CD14-positive monocyte (primary cell): ENCODE measurements around the gene CACNA1C. TPM values are rescaled to one million over a fixed set of nuclear protein-coding genes. Genes with fewer than 3 reads are reported as not detected.

ENCODE experiments used
- DNase-seq, 3 donors: peaks; one replicate each; pipeline ENCODE4 v3.0.0-alpha.2; 2011 to 2022
- H2AFZ ChIP-seq: 2 replicates; pipeline ENCODE4 v1.6.0; 2012; ENCODE audit warnings: mild to moderate bottlenecking, low read depth, low read length, inconsistent platforms; ENCODE audit not compliant: insufficient read depth, poor library complexity, severe bottlenecking
- H3K27ac ChIP-seq, 2 donors: 1 replicate in 1 of 2; 2 replicates in 1 of 2; pipeline ENCODE4 v1.5.1; 2012 to 2013; ENCODE audit warnings: low read length in 2 of 2, control low read depth in 1 of 2, inconsistent platforms in 1 of 2, low read depth in 1 of 2, mild to moderate bottlenecking in 1 of 2
- H3K27me3 ChIP-seq, 2 donors: one replicate each; pipeline versions ENCODE4 v1.6.0 to v1.6.1; 2011 to 2013; ENCODE audit warnings: low read length in 2 of 2; ENCODE audit not compliant: control insufficient read depth in 2 of 2, insufficient read depth in 2 of 2
- H3K36me3 ChIP-seq, 2 donors: replicated peaks in 1 of 2; 1 replicate in 1 of 2; 2 replicates in 1 of 2; pipeline versions ENCODE4 v1.5.1 to v1.6.1; 2012 to 2013; ENCODE audit warnings: low read length in 2 of 2, control low read depth in 1 of 2, inconsistent platforms in 1 of 2, mild to moderate bottlenecking in 1 of 2; ENCODE audit not compliant: insufficient read depth in 2 of 2, control insufficient read depth in 1 of 2
- H3K4me1 ChIP-seq, 2 donors: 1 replicate in 1 of 2; 2 replicates in 1 of 2; pipeline versions ENCODE4 v1.5.1 to v1.6.1; 2012 to 2013; ENCODE audit warnings: low read length in 2 of 2, control low read depth in 1 of 2, inconsistent platforms in 1 of 2, mild to moderate bottlenecking in 1 of 2, moderate library complexity in 1 of 2; ENCODE audit not compliant: insufficient read depth in 2 of 2, control insufficient read depth in 1 of 2
- H3K4me2 ChIP-seq: replicated peaks from 2 replicates; pipeline ENCODE3; 2012; ENCODE audit warnings: low read length, moderate library complexity, mild to moderate bottlenecking; ENCODE audit not compliant: poor library complexity, severe bottlenecking; ENCODE audit errors: extremely low read depth
- H3K4me3 ChIP-seq, 3 experiments: fragments of 200-600 bp in 1 of 3; sonication (generic) in 1 of 3; replicated peaks in 1 of 3; 1 replicate in 2 of 3; 2 replicates in 1 of 3; pipeline ENCODE4 v1.5.1; 2011 to 2013; ENCODE audit warnings: low read length in 3 of 3, mild to moderate bottlenecking in 3 of 3, control low read depth in 2 of 3, low read depth in 2 of 3, inconsistent platforms in 1 of 3, moderate library complexity in 1 of 3
- H3K79me2 ChIP-seq: 2 replicates; pipeline ENCODE4 v1.6.0; 2012; ENCODE audit warnings: mild to moderate bottlenecking, control low read depth, inconsistent platforms, low read length, moderate library complexity; ENCODE audit not compliant: insufficient read depth
- H3K9ac ChIP-seq: 2 replicates; pipeline ENCODE4 v1.6.0; 2017; ENCODE audit warnings: low read length, mild to moderate bottlenecking; ENCODE audit not compliant: insufficient read depth, poor library complexity, severe bottlenecking
- H3K9me3 ChIP-seq, 2 donors: replicated peaks in 1 of 2; 1 replicate in 1 of 2; 2 replicates in 1 of 2; pipeline versions ENCODE4 v1.5.1 to v1.6.1; 2012 to 2013; ENCODE audit warnings: low read length in 2 of 2, control low read depth in 1 of 2; ENCODE audit not compliant: control insufficient read depth in 1 of 2, insufficient read depth in 1 of 2
- H4K20me1 ChIP-seq: 2 replicates; pipeline ENCODE4 v1.6.0; 2012; ENCODE audit warnings: mild to moderate bottlenecking, low read length, control low read depth, moderate library complexity; ENCODE audit not compliant: insufficient read depth
- H3K27ac Mint-ChIP-seq, 7 donors: one replicate each; pipeline ENCODE4 v1.8.0; 2020; ENCODE audit warnings: mild to moderate bottlenecking in 7 of 7, mixed read lengths in 7 of 7, moderate library complexity in 6 of 7, inconsistent platforms in 2 of 7
- H3K27me3 Mint-ChIP-seq, 3 donors: one replicate each; pipeline ENCODE4 v1.8.0; 2021 to 2022; ENCODE audit warnings: low read depth in 3 of 3, mild to moderate bottlenecking in 3 of 3, mixed read lengths in 3 of 3, moderate library complexity in 3 of 3, inconsistent platforms in 1 of 3
- H3K36me3 Mint-ChIP-seq, 2 donors: one replicate each; pipeline ENCODE4 v1.8.0; 2020; ENCODE audit warnings: mixed read lengths in 2 of 2, inconsistent platforms in 1 of 2, mild to moderate bottlenecking in 1 of 2
- H3K4me1 Mint-ChIP-seq: one replicate; pipeline ENCODE4 v1.8.0; 2020; ENCODE audit warnings: mild to moderate bottlenecking, mixed read lengths
- H3K4me3 Mint-ChIP-seq, 2 donors: one replicate each; pipeline ENCODE4 v1.8.0; 2020; ENCODE audit warnings: mild to moderate bottlenecking in 2 of 2, mixed read lengths in 2 of 2, moderate library complexity in 1 of 2
- H3K9me3 Mint-ChIP-seq, 7 donors: one replicate each; pipeline ENCODE4 v1.8.0; 2020 to 2022; ENCODE audit warnings: mixed read lengths in 7 of 7, mild to moderate bottlenecking in 6 of 7, moderate library complexity in 6 of 7, inconsistent platforms in 2 of 7
- CTCF ChIP-seq: fragments of 200-600 bp; IDR thresholded peaks from one replicate; pipeline ENCODE4 v1.8.0; 2022; ENCODE audit warnings: antibody characterized with exemption, mild to moderate bottlenecking
- WGBS: methylation state at CpG from one replicate; pipeline ENCODE4 v1.1.5; 2013; ENCODE audit warnings: missing lambda C conversion rate; ENCODE audit not compliant: insufficient coverage; 5-methylcytosine and 5-hydroxymethylcytosine counted together
- intact Hi-C, 2 donors: fragments of 100-400 bp; cut with micrococcal nuclease; formaldehyde crosslinking; loops; one replicate each; pipeline versions ENCODE4 v1.15.0 to v1.15.1; 2023
- polyA plus RNA-seq, 3 donors: library from polyadenylated mRNA; depleted of rRNA in 1 of 3; unstranded in 2 of 3; stranded (reverse) in 1 of 3; fragments of 300-500 nt in 2 of 3; fragments of >200 nt in 1 of 3; fragmentation: Illumina TruSeq in 2 of 3; gene quantifications; 1 replicate in 2 of 3; 2 replicates in 1 of 3; pipeline ENCODE4 v1.2.3, GENCODE V29; 2012 to 2021

CACNA1C gene
- polyA plus RNA-seq, 3 donors, result not detected

DNA sequence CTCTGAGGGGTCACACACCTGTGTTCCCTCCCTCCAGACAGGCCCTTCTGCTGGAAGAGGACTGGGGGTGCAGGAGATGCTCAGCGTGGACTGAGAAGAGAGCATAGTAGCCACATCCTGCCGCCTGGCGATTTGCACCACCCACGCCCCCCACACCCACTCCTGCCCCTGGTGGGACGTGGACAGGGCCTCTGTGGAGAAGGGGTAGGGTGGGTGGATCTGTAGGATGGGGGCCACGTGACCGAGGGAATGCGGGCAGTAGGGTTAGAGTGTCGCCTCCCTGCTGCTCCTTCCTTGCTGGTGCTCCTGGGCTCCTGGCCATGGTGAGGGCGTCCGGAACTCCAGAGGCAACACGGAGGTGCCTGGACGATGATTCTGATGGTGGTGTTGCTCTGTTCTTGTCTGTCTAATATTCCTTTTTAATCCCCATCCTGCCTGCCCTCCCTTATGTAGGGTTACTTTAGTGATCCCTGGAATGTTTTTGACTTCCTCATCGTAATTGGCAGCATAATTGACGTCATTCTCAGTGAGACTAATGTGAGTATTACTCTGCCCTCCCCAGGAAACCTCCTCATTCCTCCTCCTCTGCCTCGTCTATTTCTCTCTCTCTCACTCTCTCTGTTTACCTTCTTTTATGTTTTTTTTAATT, 580.5 kb downstream of the CACNA1C start:
- Histone ChIP-seq H4K20me1 (no peaks in the 10 kb centered on the region), H3K4me1 (no peaks in the 10 kb centered on the region), H3K79me2 (no peaks in the 10 kb centered on the region), H3K36me3 (no peaks in the 10 kb centered on the region), H2AFZ (no peak overlapping the region), H3K9me3 (no peaks in the 10 kb centered on the region), H3K9ac (no peak overlapping the region), H3K27me3 (no peaks in the 10 kb centered on the region), H3K4me2 (no peak overlapping the region), H3K4me3 (no peak overlapping the region), H3K27ac (no peak overlapping the region)
- Mint-ChIP-seq H3K27me3 (peaks cover 5 to 11% (median 10%) of the 10 kb centered on the region in 3 donors), H3K27ac (no peak overlapping the region), H3K9me3 (peaks cover 0 to 2% (median 0%) of the 10 kb centered on the region in 7 donors), H3K4me3 (no peak overlapping the region), H3K4me1 (no peaks in the 10 kb centered on the region), H3K36me3 (no peaks in the 10 kb centered on the region)
- TF ChIP-seq CTCF, result no peak
- no peak for DNase-seq
- whole genome bisulfite sequencing, result 93% methylated on average over 5 of the region's 16 CpGs
- intact Hi-C loops, result no loop called here

GRCh38 chr12:2633825-2634200, 581.0 kb downstream of the CACNA1C start:
- Histone ChIP-seq H2AFZ (no peak overlapping the region), H3K4me1 (no peaks in the 10 kb centered on the region), H3K27ac (no peak overlapping the region), H3K79me2 (no peaks in the 10 kb centered on the region), H3K4me3 (no peak overlapping the region), H3K9me3 (no peaks in the 10 kb centered on the region), H3K27me3 (no peaks in the 10 kb centered on the region), H3K9ac (no peak overlapping the region), H3K4me2 (no peak overlapping the region), H3K36me3 (no peaks in the 10 kb centered on the region), H4K20me1 (no peaks in the 10 kb centered on the region)
- Mint-ChIP-seq H3K4me3 (no peak overlapping the region), H3K27me3 (peaks cover 7 to 8% (median 7%) of the 10 kb centered on the region in 3 donors), H3K36me3 (no peaks in the 10 kb centered on the region), H3K4me1 (no peaks in the 10 kb centered on the region), H3K27ac (no peak overlapping the region), H3K9me3 (peaks cover 0 to 2% (median 0%) of the 10 kb centered on the region in 7 donors)
- intact Hi-C loops, result no loop called here
- no peak for TF ChIP-seq CTCF
- no peak for DNase-seq
- no CpG with 5 or more reads among the region's 15 CpGs for WGBS
